Progenitor cell of endocrine pancreas (in vitro differentiated cells): ENCODE measurements around the gene CEP83. TPM values are rescaled to one million over a fixed set of nuclear protein-coding genes. Genes with fewer than 3 reads are reported as not detected.

Source experiments
- DNase-seq: peaks from one replicate; pipeline ENCODE4 v3.0.0; 2021; ENCODE audit warnings: low spot score; ENCODE audit not compliant: unreplicated experiment
- H3K27ac Mint-ChIP-seq: 2 replicates; pipeline ENCODE4 v1.8.0; 2021; ENCODE audit warnings: mild to moderate bottlenecking, moderate library complexity, mixed read lengths
- H3K27me3 Mint-ChIP-seq: 2 replicates; pipeline ENCODE4 v1.8.0; 2021; ENCODE audit warnings: mixed read lengths
- H3K36me3 Mint-ChIP-seq: 2 replicates; pipeline ENCODE4 v1.8.0; 2022; ENCODE audit warnings: mixed read lengths; ENCODE audit not compliant: insufficient read depth
- H3K4me1 Mint-ChIP-seq: 2 replicates; pipeline ENCODE4 v1.8.0; 2021; ENCODE audit warnings: low read depth, mixed read lengths
- H3K4me3 Mint-ChIP-seq: 2 replicates; pipeline ENCODE4 v1.8.0; 2021; ENCODE audit warnings: low read depth, mild to moderate bottlenecking, moderate library complexity, mixed read lengths
- H3K9me3 Mint-ChIP-seq: 2 replicates; pipeline ENCODE4 v1.8.0; 2021; ENCODE audit warnings: low read depth, mixed read lengths
- total RNA-seq: library from RNA; stranded (reverse); gene quantifications from 2 replicates; pipeline ENCODE4 v1.2.1, GENCODE V29; 2021
- TF ChIP-seq, protein P1 (sequence below): fragments of 200-600 bp; sonication (generic); IDR thresholded peaks from one replicate; pipeline ENCODE4 v1.5.0; 2021; ENCODE audit warnings: antibody characterized with exemption, mild to moderate bottlenecking; ENCODE audit not compliant: unreplicated experiment

Gene CEP83
- total RNA-seq, 1 donor from 2014 or later: 38.6 TPM

DNA sequence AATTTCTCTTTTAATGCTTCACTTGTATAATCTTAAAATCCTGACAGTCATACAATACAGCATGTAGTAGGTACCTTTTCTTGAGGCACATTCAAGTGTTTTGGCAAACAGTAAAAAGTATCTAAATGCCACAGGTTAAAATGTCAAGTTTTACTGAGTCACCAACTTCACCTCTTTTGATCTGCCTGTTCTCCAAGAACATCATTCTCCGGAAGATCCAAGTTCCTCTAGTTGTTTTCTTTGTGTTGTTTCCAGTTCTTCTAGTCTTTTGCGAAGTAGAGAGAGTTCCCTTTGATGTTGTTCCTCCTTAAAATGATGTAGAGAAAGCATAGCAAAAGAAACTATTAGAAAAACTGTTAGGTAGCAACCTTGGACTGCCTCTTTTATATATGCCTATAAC is 151.1 kb downstream of the CEP83 start:
- H3K27me3 Mint-ChIP-seq: no peaks in the 10 kb centered on the region
- H3K4me1 Mint-ChIP-seq: peaks cover 5% of the 10 kb centered on the region
- no peak overlapping the region for H3K4me3 Mint-ChIP-seq
- peaks cover 15% of the 10 kb centered on the region for H3K36me3 Mint-ChIP-seq
- no peak for DNase-seq
- no peak overlapping the region for H3K27ac Mint-ChIP-seq
- H3K9me3 Mint-ChIP-seq: no peaks in the 10 kb centered on the region
- TF ChIP-seq, protein P1, sequence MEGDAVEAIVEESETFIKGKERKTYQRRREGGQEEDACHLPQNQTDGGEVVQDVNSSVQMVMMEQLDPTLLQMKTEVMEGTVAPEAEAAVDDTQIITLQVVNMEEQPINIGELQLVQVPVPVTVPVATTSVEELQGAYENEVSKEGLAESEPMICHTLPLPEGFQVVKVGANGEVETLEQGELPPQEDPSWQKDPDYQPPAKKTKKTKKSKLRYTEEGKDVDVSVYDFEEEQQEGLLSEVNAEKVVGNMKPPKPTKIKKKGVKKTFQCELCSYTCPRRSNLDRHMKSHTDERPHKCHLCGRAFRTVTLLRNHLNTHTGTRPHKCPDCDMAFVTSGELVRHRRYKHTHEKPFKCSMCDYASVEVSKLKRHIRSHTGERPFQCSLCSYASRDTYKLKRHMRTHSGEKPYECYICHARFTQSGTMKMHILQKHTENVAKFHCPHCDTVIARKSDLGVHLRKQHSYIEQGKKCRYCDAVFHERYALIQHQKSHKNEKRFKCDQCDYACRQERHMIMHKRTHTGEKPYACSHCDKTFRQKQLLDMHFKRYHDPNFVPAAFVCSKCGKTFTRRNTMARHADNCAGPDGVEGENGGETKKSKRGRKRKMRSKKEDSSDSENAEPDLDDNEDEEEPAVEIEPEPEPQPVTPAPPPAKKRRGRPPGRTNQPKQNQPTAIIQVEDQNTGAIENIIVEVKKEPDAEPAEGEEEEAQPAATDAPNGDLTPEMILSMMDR: no peak

DNA sequence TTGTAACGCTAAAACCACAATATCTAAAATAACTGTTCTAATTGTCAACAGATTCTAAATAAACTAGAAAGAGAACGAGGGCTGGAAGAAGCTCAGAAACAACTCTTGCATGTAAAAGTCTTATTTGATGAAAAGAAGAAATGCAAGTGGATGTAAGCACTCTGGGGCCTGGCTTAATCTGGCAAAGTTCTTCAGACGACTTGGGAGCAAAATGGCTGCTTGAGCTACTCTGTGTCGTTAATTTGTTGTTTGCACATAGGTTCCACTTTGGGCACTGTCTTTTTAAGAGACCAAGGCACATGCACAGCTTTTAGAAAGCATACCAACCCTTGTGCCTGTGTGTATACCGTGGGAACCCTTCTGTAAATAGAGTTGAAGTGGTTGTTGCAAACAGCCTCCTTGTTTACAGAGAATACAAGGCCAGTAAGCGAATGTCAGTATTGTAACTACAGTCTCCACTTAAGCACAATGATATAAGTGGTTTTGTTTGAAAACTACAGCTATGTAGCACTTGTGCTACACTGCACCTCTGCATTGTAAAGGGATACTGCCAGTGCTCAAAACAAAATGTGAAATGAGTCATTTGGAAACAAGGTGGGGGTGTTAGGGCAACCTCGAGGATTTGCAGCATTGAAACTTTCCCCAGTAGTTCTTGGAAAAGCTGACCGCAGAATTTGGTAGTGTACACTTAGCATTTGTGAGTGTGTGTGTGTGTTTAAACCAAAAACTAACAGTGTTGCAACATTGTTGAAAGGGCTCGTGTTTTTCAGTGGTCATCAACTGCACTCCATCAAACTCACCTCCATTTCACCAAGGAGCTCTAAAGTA is 154.3 kb downstream of the CEP83 start:
- Mint-ChIP-seq H3K4me1 (peaks cover 5% of the 10 kb centered on the region), H3K27me3 (no peaks in the 10 kb centered on the region), H3K27ac (no peak overlapping the region), H3K9me3 (no peaks in the 10 kb centered on the region), H3K4me3 (no peak overlapping the region), H3K36me3 (peaks cover 16% of the 10 kb centered on the region)
- no peak for DNase-seq
- TF ChIP-seq, protein P1: no peak

DNA sequence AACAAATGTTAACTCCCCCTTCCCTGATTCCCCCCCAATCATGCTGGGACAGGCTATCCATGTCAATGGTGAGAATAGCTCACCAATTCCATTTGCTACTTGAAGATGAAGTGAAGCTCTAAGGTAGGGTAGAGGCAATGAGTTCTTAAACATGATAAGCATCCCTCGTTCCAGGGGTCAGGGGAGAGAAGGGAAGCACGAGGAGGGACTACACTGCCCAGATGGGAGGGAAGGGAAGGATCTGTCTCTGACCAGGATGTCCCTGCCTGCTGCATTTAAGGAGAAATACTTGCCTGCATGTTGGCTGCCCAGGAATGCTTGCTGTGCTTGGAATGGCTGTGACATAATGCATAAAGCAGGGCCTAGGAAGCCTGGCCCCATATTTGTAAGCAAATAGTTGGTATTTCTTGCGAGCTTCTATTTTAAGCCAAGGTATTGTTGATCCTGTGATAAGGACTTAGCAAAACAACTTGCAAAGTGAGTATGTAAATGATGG is 155.1 kb downstream of the CEP83 start:
- peaks cover 20% of the 10 kb centered on the region for H3K36me3 Mint-ChIP-seq
- H3K4me3 Mint-ChIP-seq: no peak overlapping the region
- no peaks in the 10 kb centered on the region for H3K9me3 Mint-ChIP-seq
- no peak overlapping the region for H3K27ac Mint-ChIP-seq
- H3K4me1 Mint-ChIP-seq: peaks cover 5% of the 10 kb centered on the region
- TF ChIP-seq, protein P1: no peak
- DNase-seq: no peak
- no peaks in the 10 kb centered on the region for H3K27me3 Mint-ChIP-seq

DNA sequence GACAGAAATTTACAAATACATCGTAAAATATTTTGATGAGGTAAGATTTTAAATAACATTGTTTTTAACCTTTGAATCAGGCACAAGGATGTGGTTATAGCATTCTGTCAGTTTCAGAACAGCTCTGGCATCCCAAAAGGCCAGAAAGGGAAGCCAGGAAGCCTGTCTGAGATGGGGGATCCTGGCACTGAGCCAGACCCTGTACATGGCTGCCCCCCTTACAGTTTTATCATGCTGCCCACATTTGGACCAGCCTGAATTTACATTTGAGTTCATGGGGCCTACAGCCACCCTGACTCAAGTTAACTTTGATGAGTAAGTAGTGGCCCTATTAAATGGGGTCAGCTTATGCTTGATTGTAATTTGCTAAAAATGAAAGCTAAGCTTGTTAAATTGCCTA is 155.7 kb downstream of the CEP83 start:
- no peak for DNase-seq
- TF ChIP-seq, protein P1: no peak
- Mint-ChIP-seq H3K27me3 (no peaks in the 10 kb centered on the region), H3K4me3 (no peak overlapping the region), H3K9me3 (no peaks in the 10 kb centered on the region), H3K36me3 (peaks cover 20% of the 10 kb centered on the region), H3K4me1 (peaks cover 8% of the 10 kb centered on the region), H3K27ac (no peak overlapping the region)

DNA sequence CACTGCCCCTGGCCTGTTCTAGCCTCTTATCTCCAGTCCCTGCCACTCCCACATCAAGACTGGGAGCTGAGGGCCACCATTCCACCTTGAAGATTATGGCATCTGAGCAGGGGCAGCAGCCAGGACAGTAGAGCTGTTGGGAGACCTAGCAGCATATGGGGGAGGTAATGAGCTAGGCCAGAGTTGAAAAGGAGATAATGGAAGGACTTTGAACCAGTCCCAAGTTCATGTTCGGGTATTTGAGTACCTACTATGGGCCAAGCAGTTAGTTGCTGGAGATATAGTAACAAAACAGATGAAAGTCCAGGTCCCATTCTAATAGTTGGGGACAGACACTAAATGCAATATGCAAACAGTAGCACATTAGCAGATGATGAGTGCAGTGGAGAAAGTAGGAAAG is 159.8 kb downstream of the CEP83 start:
- Mint-ChIP-seq H3K27me3 (no peaks in the 10 kb centered on the region), H3K36me3 (peaks cover 26% of the 10 kb centered on the region), H3K4me1 (peaks cover 12% of the 10 kb centered on the region), H3K9me3 (no peaks in the 10 kb centered on the region), H3K27ac (no peak overlapping the region), H3K4me3 (no peak overlapping the region)
- DNase-seq: no peak
- TF ChIP-seq, protein P1: no peak
